Vagina (tissue), 2 donors: ENCODE results near the gene OTOP1.

Experiments
- CTCF ChIP-seq, 3 experiments: fragments of 450-650 bp in 2 of 3; fragments of 200-600 bp in 1 of 3; sonication (generic) in 1 of 3; IDR thresholded peaks; one replicate each; pipeline ENCODE4 v1.5.1; 2017 to 2019; ENCODE audit warnings: antibody characterized with exemption in 3 of 3, mild to moderate bottlenecking in 2 of 3, moderate library complexity in 2 of 3
- POLR2A ChIP-seq, 2 donors: fragments of 450-650 bp; IDR thresholded peaks; one replicate each; pipeline ENCODE4 v1.6.1; 2017; ENCODE audit warnings: antibody characterized with exemption in 2 of 2, mild to moderate bottlenecking in 2 of 2, moderate library complexity in 2 of 2
- POLR2AphosphoS5 ChIP-seq, 2 donors: sonication (generic); formaldehyde crosslinking; IDR thresholded peaks; one replicate each; pipeline ENCODE4 v1.9.0; 2017; ENCODE audit warnings: antibody characterized with exemption in 2 of 2, mild to moderate bottlenecking in 2 of 2, low read depth in 1 of 2; ENCODE audit not compliant: insufficient read depth in 1 of 2

- TF ChIP-seq CTCF (IDR thresholded peaks at IDR 0.05) (no peak), POLR2AphosphoS5 (IDR thresholded peaks at IDR 0.05; ENCODE audit: insufficient read depth in 1 of 2, low read depth in 1 of 2) (no peak), POLR2A (IDR thresholded peaks at IDR 0.05) (no peak)
These were observed 43.1 kb upstream of the OTOP1 start for GRCh38 chr4:4269856-4270255.
